GM21390 (cell line): ENCODE measurements around the gene NPIPB8.
"Not testable (repeated sequence)": the region's sequence is repeated elsewhere in the genome, so short reads cannot be mapped to it uniquely, and the experiment has no call there.

Experiments used
- ATAC-seq: cut with Tn5 transposase; IDR thresholded peaks from one replicate; pipeline ENCODE4 v1.9.1; 2021; ENCODE audit not compliant: unreplicated experiment

Gene NPIPB8

GRCh38 chr16:28623172-28623711 lies 14.6 kb upstream of the NPIPB8 start:
- ATAC-seq = no peak

- not testable (repeated sequence) for ATAC-seq
These were observed 7.0 kb upstream of the NPIPB8 start for GRCh38 chr16:28630905-28631304.

GRCh38 chr16:28636093-28636823 lies 1.6 kb upstream of the NPIPB8 start:
- ATAC-seq = not testable (repeated sequence)

GRCh38 chr16:28638359-28638758 lies 494 bp downstream of the NPIPB8 start:
- not testable (repeated sequence) for ATAC-seq

- not testable (repeated sequence) for ATAC-seq
These were observed 2.1 kb downstream of the NPIPB8 start for GRCh38 chr16:28639959-28640358.

GRCh38 chr16:28666264-28666663 lies 28.4 kb downstream of the NPIPB8 start:
- ATAC-seq = not testable (repeated sequence)

- not testable (repeated sequence) for ATAC-seq
These were observed 29.6 kb downstream of the NPIPB8 start for GRCh38 chr16:28667480-28667879.

- not testable (repeated sequence) for ATAC-seq
These were observed 30.3 kb downstream of the NPIPB8 start for GRCh38 chr16:28668199-28668598.

- ATAC-seq = not testable (repeated sequence)
These were observed 50.6 kb downstream of the NPIPB8 start for GRCh38 chr16:28688327-28688952.

- ATAC-seq = not testable (repeated sequence)
These were observed 51.6 kb downstream of the NPIPB8 start for GRCh38 chr16:28689425-28689824.

GRCh38 chr16:28691722-28692121 lies 53.9 kb downstream of the NPIPB8 start:
- ATAC-seq = not testable (repeated sequence)

- not testable (repeated sequence) for ATAC-seq
These were observed 55.5 kb downstream of the NPIPB8 start for GRCh38 chr16:28693257-28693950.

- not testable (repeated sequence) for ATAC-seq
These were observed 61.9 kb downstream of the NPIPB8 start for GRCh38 chr16:28699792-28700191.

- not testable (repeated sequence) for ATAC-seq
These were observed 62.5 kb downstream of the NPIPB8 start for GRCh38 chr16:28700349-28700748.

GRCh38 chr16:28701384-28701783 lies 63.5 kb downstream of the NPIPB8 start:
- ATAC-seq = not testable (repeated sequence)

GRCh38 chr16:28704246-28704645 lies 66.4 kb downstream of the NPIPB8 start:
- ATAC-seq = not testable (repeated sequence)
